HPDE6-E6E7 (cell line): ENCODE data around the gene ASTN2.
A peak's percentile ranks its signal among the peaks of the same experiment; 100 is the strongest.

Experiments
- DNase-seq: peaks from one replicate; pipeline ENCODE4 v3.0.0; 2011; ENCODE audit warnings: missing footprints; ENCODE audit errors: extremely low spot score

Gene ASTN2

GRCh38 chr9:116750510-116750909 is 664.3 kb downstream of the ASTN2 start:
- no peak for DNase-seq

DNA sequence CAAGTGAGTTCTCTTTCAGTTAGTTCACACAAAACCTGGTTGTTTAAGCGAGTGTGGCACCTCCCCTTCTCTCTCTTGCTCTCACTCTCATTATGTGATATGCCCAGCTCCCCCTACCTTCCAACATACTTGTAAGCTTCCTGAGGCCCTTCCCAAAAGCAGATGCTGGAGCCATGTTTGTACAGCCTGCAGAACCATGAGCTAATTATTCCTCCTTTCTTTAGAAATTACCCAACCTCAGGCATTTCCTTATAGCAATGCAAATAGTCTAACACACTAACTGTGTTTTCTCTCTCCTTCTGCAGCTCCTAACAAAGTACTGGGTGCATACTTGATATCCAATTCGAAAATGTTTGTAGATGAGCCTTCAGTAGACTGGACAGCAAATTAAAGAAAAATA is 665.1 kb downstream of the ASTN2 start:
- no peak for DNase-seq

DNA sequence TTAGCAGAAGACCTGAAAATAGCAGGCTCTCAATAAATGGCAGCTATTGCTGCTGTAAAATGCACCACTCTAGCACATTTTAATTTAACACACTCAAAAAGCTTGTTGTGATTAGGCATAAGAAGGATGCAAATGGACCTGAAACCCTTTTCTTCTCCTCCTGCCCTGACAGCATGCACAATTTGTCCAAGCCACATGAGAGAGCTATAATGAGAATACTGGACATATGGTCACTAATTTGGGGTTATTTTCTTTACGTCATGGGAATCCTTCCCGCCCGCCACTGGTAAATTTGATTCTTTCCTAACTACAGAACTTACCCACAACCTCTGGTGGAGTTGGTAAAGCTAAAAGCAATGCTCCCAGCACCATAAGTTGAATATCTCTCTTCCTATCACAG is 665.7 kb downstream of the ASTN2 start:
- no peak for DNase-seq

DNA sequence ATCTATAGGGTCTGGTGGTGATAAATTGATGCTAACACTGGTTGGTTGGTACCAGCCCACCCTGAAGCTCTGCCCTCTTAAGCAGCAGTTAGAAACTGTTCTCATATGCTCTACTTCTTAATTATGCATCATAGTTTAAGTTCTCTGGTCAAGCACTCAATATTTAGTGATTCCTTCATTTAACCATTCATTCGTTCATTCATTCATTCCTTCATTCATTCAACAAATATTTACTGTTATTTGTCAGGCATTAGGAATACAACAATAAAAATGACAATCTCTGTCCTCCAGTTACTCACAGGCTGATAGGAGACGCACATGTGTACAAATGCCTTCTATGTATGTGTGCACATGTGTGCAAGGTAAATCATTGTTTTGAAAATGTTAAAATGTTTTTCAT is 673.1 kb downstream of the ASTN2 start:
- DNase-seq: no peak

GRCh38 chr9:116741086-116741740 is 673.6 kb downstream of the ASTN2 start:
- DNase-seq: no peak

DNA sequence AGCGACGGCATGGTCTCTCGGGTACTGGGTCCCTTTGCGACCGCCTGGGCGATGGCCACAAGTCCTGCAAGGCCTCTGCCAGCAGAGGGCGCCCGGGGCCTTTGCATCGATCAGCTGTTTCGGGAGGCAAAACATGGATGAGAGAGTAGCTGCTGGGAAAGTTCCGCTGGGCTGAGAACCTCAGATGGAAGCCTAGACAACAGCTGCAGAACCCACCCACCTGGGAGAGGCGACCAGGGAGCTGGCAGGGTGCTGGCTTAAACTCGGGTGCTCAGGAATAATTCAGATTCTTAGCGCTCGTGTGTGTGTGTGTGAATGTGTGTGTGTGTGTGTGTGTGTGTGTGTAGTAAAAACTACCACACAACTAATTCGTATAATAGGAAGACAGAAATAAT is 677.7 kb downstream of the ASTN2 start:
- DNase-seq: peak; percentile 90

- no peak for DNase-seq
Observed at GRCh38 chr9:116736399-116737151, 678.3 kb downstream of the ASTN2 start.

DNA sequence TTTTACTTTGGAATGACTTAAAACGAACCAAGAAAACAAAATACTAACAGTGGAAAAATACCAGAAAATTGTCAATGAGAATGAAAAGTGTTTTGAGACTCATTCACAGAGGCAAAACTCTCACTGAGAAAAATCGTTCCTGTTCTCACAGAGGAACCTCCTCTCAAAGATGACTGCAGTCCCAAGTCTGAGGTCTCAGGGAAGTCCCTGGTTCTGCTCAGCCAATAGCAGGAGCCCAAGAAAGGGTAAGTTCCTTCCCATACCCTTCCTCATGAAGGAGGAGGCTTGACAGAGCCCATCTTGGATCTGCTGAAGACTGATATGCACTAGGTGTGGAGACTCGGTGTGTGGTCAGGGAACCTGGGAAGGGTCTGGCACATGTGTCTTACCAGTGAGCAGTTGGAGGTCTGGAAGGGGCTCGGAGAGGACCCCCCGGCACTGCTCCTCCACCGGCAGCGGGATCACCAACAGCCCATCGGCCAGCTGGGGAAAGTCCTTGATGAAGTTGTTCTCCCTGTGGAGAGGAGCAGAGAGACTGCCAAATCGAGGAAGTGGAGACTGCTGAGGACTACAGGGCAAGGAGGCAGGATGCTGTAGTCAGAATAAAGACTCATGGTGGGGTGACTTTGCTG is 681.7 kb downstream of the ASTN2 start:
- no peak for DNase-seq

- DNase-seq: no peak
Observed at GRCh38 chr9:116726602-116727001, 688.3 kb downstream of the ASTN2 start.

DNA sequence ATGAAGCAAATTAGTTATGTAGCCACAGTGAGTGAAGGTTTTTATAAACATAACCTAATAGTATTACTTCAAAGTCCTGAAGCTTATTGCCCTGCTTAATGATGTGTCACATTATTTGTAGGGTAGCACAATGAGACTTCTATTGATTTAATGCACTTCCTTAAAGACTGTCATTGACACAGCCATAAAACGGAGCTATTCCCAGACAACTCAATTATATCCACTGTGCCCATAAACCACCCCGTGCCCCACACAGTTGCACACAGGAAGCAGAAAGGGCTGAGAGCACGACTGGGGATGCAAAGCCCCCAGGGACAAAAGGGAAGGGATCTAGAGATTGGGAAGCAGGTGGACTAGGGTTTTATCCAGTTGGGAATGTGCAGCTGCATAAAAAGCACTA is 690.7 kb downstream of the ASTN2 start:
- no peak for DNase-seq

DNA sequence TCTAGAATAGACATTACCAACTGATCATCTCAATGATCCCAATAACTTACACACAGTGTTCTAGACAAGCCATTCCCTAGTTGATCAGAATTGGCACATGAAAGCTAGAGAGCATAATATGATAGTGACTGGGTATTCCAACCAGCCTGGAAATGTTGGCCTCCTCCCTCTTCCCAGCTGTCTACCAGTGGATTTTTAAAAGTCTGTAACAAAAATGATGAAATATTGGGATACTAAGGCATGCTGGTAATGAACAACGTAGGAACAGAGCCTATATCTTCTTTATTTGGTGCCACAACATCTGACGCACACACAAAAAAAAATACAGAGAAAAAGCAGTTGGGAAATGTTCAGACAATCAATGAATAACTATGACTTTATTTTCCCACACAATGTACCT is 692.9 kb downstream of the ASTN2 start:
- DNase-seq: no peak

GRCh38 chr9:116721411-116721810 is 693.4 kb downstream of the ASTN2 start:
- no peak for DNase-seq

DNA sequence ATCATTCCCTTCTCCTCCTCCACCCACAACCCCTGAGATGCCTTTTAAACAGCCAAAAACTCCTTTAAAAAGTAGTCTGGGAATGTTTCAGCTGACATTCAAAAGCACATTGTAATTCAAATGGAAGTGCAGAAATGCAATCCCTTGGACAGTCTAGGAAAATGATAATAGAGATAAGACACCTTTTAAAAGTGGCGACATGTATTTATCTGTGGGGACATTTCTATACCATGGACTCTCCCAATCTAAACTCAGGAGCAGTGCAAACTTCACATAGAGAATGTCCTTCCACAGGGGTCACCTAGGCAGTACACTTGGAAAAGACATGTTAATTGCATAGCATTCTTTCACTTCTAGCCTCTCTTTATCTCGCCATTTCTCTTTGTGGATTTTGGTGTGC is 694.7 kb downstream of the ASTN2 start:
- DNase-seq: no peak

DNA sequence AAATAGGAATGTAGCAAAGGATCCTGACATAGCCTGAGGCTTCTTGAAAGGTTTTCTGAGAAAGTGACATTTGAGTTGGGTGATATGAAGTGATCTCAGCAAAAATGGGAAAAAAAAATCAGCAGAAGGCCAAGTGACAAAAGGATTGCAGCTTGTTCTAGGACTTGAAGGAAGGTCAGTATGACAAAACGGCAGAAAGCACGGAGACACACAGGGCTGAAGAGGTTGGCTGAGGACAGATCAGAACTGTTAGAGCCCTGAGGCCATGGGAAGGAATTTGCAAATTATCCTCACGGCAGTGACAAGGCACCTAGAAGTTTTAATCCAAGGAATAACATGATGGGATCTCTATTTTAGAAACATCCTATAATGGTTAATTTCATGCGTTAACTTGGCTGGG is 696.7 kb downstream of the ASTN2 start:
- DNase-seq: no peak

DNA sequence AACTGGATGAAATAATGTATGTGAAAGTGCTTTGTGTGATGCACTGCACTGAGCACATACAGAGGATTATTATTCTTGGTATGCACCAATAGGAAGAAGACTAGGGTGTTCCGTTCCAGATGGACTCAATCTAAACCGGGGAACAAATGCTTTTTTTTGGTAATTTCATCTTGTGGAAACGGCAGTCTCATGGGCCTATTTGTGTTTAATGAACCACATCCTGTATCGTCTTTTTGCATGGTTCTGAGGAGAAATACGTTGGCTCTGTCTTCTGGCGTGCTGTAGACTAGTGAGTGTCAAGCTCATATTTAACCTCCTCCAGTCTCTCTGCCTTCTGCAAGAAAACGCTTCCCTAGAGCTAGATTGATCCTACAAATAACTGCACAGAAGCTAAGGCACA is 697.7 kb downstream of the ASTN2 start:
- no peak for DNase-seq

- DNase-seq: no peak
Observed at GRCh38 chr9:116716438-116716837, 698.4 kb downstream of the ASTN2 start.

DNA sequence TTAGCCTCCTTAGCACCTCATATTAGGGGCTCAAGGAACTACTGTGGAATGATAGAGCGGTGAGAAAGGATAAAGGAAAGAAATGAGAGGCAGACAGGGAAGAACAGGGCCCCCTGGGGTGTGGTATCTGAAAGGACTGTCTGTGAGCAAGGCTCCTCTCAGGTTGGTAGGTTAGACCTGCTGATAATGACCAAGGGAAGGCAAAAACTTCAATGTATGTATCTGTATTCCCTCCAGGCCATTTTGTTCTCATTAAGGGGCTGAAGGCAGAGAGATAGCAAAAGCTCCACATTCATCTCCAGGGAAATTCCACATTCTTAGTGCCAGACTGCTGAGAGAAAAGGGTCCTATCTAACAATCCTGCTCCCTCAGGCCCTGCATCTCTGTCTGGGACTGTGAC is 699.1 kb downstream of the ASTN2 start:
- DNase-seq: no peak

GRCh38 chr9:116713271-116713670 is 701.6 kb downstream of the ASTN2 start:
- DNase-seq: no peak

DNA sequence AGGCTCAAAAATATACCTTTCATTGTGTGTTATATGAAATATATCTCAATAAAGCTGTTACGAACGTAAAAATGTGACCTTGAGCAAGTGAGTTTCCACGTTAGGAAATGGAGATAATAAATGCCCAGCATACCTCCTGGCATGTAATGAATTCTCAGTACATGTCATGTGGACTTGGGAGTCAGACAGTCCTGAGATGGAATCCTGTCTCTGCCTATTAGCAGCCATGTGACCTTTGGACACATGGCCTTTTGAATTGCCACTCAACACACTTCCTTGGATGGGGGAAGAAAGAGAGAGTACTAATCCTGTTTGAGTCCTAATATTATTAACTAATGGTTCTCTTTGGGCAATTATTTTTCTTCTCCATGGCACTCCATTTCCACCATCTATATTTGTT is 702.1 kb downstream of the ASTN2 start:
- no peak for DNase-seq

- DNase-seq: no peak
Observed at GRCh38 chr9:116706310-116707290, 708.3 kb downstream of the ASTN2 start.

DNA sequence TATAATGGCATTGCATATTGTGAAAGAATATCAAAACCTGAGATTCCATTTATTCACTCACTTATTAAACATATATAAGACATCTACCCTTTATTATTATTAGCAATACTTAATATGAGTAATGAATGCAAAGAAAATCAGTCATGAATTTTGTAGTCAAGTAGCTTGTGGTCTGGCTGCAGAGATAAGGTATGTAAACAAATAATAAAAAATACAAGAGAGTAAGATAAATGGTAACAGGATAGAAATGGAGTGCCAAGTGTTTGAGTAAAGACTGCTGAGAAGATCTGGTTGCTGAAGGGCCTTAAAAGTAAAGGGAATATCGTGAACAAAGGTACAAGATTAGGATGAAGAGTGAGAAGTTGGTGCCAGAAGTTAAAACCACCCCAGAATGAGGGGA is 709.3 kb downstream of the ASTN2 start:
- DNase-seq: no peak

GRCh38 chr9:116704470-116704869 is 710.4 kb downstream of the ASTN2 start:
- no peak for DNase-seq
